ENCODE data around the gene PLAGL2.
A peak's percentile ranks its signal among the peaks of the same experiment; 100 is the strongest.
"Not testable (repeated sequence)": the region's sequence is repeated elsewhere in the genome, so short reads cannot be mapped to it uniquely, and the experiment has no call there.

The PLAGL2 gene

DNA sequence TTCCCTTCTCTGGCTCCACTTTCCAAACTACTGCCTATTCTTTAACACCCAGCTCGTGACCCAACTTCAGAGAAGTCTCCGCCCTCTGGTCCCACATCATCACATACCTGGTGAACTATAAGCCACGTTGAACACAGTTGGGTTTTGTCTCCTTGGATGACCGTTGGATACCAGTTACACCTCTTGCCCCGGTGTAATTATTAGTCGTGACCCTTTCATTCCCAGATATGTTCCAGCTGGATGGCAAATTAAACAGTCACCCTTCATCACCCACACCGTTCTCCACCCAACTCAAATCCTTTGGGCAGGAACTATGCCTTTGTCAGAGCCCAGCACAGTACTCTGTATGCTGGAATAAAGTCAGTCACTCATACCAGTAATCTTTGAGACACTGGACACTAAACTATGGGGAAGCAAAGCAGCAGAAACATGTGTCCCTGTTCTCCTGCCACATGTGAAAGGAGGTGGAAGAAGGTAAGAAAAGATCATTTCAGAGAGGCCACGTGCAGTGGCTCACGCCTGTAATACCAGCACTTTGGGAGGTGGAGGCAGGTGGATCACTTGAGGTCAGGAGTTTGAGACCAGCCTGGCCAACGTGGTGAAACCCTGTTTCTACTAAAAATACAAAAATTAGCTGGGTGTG is 22.5 kb downstream of the PLAGL2 start:
- DNase-seq (ENCODE audit: low read depth in 2 of 3, low spot score in 1 of 3), result no peak

DNA sequence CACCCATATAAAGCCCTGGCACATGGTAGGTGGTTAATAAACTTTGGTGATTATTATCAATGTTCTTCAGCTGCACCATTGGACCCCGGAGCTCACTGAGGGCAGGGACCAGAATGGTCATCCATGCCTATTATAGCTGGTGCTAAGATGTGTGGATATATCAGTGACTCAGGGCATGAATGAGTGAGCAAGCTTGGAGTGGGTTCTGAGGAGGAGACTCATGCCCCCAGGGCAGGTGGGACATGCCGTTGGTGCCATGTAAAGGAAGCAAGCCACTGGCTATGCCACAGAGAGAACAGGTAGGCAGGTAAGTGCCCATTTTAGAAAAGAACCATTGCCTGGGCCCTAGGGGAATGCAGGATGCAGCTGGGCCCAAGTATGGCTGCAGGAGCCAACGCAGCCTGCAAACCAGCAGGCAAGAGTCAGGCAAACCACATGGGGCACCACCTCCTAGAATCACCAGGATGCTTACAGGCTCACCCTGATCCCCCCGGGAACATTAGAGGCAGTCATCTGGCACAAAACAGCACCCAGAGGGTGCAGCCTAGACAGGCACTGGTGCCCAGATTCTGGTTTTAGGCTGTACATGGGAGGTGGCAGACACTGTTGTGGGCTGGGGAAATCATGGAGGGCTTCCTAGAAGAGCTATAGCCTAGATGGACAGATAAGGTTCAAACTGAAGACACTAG is 23.5 kb downstream of the PLAGL2 start:
- DNase-seq (ENCODE audit: low read depth in 2 of 3, low spot score in 1 of 3), result no peak

DNA sequence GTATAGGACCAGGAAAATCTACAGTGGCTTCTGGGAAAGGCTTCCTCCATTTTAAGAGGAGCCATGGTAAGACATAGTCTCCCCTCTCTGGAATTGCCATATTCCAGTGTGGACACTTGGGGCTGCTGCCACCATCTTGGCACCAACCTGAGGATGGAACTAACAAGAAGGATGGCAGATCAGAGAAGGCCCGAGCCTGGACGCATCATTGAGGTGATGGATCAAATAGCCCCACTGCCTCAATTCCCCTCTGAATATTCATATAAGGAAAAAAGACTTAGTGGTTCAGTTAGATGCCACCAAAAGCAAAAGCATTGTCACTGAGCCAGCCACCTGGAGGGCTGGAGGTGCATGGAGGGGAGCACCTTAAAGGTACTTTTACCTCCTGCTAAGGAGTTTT is 25.9 kb downstream of the PLAGL2 start:
- no peak for DNase-seq (ENCODE audit: low read depth in 2 of 3, low spot score in 1 of 3)

DNA sequence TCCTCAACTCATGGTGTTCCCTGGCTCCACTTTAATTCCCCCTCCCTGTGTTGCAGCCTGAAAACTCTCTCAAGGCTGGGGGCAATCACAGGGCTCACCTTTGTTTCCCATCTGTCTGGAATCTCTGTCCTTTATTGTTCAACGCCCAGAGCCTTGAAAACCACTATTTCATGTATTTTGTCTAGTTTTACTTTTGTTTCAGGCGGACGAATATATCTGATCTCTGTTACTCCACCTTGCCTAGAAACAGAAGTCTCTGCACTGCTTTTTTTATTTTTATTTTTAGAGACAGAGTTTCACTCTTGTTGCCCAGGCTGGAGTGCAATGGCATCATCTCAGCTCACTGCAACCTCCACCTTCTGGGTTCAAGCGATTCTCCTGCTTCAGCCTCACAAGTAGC is 27.6 kb downstream of the PLAGL2 start:
- DNase-seq (ENCODE audit: low read depth in 2 of 3, low spot score in 1 of 3), result no peak

DNA sequence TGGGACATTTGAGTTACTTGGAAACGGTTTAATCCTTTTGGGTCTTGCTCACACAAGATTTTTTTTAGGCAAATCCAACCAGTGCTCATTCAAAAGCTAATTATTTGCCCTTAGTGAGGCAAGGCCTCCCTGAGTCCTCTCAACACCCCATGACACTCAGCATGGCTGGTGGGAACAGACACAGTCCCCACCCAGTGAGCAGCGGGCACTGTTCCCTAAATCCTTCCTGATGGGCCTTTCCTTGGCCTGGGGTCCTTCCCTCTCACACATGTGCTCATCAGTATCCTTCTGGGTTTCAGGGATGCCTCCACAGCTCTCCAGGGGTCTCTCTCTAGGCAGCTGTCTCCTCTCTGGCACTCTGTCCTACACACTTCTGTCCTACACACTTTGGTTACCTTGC is 28.0 kb downstream of the PLAGL2 start:
- DNase-seq (ENCODE audit: low read depth in 2 of 3, low spot score in 1 of 3), result no peak

DNA sequence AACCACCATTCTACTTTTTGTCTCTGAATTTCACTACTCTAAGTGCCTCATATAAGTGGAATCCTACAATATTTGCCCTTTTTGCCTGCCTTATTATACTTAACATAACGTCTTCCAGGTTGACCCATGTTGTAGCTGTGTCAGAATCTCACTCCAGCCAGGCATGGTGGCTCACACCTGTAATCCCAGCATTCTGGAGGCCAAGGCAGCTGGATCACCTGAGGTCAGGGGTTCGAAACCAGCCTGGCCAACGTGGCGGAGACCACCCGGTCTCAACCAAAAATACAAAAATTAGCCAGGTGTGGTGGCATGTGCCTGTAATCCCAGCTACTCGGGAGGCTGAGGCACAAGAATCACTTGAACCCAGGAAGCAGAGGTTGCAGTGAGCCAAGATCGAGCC is 29.8 kb downstream of the PLAGL2 start:
- not testable (repeated sequence) for DNase-seq (ENCODE audit: low read depth in 2 of 3, low spot score in 1 of 3)

DNA sequence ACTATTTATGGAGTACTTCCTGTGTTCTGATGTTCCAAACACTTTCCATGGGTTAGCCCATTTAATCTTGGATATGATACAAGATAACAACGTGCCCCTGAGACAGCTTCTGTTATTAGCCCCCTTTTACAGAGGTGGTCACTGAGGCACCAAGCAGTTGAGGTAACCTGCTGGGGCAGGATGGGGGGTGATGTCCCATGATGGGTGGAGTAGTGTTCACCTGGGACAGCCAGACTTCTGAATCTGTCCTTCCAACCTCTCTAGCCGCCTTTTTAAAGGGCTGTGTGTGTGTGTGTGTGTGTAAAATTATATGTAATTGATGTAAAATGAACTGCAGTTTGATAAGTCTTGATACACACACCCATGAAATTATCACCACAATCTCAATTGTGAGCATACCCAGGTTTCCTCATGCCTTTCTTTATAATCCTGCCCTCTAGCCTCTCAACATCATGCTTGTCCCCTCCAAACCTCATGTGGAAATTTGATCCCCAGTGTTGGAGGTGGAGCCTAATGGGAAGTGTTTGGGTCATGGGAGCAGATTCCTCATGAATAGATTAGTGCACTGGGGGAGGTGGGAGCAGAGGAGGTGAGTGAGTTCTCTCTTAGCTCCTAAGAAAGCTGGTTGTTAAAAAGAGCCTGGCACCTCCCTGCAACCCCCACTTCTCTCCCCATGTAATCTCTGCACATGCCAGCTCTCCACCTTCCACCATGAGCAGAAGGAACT is 39.2 kb downstream of the PLAGL2 start:
- no peak for DNase-seq (ENCODE audit: low read depth in 2 of 3, low spot score in 1 of 3)

DNA sequence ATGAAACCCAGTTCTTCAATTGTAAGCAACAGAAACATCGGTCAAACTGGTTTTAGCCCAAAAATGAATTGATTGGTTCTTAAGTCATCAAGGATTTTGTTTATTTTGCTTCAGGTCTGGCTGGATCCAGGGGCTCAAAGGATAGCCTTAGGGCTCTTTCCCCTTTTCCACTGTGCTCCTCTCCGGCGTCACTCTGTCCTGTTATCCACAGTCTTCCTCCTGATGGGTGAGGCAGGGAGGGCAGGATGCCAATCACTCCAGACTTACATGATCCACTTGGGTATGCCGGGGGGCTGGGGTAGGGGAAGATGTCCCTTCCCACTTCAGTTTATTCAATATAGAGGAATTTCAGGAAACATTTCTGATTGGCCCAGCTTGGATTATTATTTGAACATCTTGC is 40.0 kb downstream of the PLAGL2 start:
- DNase-seq (ENCODE audit: low read depth in 2 of 3, low spot score in 1 of 3), result no peak

DNA sequence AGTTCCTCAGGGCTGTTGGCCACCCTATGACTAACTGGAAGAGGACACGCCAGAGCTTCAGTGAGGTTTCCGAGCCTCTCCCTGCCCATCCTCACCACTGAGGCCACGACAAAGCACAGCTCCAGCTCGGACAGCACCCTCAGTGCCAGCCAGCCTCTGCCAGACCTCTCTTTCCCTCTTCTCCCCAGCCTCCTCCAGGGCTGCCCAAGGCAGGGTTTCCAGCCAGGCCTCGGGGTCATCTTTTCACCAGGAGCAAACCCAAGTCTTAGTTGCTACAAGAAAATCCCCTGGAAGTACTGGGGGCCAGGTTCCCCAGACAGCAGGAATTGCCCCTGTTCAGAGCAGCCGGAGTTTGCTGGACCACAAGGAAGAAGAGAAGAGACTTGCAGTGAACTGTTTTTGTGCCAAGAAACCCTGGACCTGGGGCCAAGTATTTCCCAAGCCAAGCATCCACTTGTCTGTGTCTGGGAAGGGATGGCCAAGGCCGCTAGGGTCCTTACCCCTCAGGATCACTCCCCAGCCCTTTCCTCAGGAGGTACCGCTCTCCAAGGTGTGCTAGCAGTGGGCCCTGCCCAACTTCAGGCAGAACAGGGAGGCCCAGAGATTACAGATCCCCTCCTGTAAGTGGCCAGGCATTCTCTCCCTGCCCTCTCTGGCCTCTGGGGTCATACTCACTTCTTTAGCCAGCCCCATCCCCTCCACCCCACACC is 41.6 kb downstream of the PLAGL2 start:
- no peak for DNase-seq (ENCODE audit: low read depth in 2 of 3, low spot score in 1 of 3)

DNA sequence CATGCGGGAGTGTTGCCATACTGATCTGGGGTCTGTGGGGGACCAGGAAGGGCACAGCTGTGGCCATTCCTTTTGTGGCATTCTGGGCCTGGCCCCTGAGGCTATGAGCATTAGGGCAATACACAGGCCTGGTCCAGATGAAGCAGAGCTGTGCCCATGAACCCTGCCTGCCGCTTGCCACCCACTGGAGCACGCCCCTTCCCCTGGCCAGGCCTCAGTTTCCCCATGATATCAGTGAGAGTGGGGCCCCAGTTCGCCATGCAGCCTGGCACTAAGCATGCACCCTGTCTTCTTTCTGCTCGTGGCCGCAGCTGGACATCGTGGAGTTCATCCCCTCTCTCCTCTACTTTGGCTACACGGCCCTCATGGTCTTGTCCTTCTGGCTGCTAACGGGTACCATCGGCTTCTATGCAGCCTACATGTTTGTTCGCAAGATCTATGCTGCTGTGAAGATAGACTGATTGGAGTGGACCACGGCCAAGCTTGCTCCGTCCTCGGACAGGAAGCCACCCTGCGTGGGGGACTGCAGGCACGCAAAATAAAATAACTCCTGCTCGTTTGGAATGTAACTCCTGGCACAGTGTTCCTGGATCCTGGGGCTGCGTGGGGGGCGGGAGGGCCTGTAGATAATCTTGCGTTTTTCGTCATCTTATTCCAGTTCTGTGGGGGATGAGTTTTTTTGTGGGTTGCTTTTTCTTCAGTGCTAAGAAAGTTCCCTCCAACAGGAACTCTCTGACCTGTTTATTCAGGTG is 42.4 kb downstream of the PLAGL2 start:
- no peak for DNase-seq (ENCODE audit: low read depth in 2 of 3, low spot score in 1 of 3)

DNA sequence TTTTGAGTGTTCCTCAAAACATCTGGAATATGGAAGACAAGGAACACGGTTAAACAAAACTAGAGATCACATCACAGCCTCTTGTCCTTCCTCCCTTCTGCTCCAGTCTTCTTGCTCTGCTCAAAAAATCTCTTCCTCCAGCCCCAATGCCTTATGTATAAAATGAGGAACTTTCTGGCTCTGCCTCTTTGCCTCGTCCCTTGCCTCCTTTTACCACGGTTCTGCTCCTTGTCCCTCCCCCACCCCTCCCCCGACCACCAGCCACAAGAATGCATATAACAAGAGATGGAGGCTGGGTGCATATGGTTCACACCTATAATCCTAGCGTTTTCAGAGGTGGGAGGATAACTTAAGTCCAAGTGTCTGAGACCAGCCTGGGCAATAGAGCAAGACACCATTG is 43.6 kb downstream of the PLAGL2 start:
- DNase-seq (ENCODE audit: low read depth in 2 of 3, low spot score in 1 of 3), result no peak

DNA sequence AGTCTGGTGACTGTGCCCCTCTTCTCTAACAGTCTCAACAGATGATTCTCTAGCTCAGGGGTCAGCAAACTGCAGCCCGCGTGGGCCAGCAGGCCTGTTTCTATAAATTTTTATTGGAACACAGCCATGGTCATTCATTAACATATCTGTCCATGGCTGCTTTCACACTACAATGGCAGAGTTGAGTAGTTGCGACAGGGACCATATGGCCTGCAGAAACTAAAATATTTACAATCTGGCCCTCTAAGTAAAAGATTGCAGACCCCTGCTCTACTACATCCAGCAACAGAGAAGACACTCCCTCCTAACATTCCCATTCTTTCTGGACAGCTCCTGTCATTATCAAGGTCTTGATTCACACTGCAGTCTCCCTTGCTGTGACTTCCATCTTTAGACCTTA is 45.2 kb downstream of the PLAGL2 start:
- no peak for DNase-seq (ENCODE audit: low read depth in 2 of 3, low spot score in 1 of 3)

DNA sequence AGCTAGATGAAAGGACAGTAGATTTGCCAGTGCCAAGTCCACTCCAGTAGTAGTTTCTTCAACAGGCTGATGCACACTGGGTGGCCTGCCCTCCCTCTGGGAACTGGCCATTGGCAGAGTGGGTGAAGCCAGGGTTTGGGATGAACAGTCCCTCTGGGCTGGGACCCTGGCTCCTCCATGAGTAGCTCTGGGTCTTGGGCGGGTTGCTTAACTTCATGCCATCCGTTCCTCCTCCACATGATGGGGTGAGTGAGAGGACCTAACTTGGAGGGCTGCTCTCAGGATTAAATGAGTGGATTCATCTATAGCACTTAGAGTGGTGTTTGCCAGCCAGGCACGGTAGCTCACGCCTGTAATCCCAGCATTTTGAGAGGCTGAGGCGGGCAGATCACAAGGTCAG is 47.2 kb downstream of the PLAGL2 start:
- no peak for DNase-seq (ENCODE audit: low read depth in 2 of 3, low spot score in 1 of 3)

DNA sequence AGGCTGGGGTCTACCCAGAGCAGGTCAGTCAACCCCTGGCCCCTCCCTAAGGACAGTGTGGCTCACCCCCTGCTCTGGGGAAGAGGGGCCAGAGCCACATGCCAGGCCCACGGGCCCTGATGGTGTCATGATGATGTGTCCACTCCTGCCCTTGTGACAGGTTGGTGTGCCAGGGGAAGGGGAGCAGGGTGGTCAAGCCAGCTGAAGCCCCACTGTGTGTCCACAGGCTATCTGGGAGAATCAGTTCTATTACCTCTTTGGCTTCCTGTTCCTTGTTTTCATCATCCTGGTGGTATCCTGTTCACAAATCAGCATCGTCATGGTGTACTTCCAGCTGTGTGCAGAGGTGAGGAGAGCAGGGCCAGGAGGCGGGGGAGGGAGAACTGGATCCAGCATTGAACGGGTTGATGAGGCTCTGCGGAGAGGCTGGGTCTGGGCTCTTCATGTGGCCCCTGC is 47.7 kb downstream of the PLAGL2 start:
- no peak for DNase-seq (ENCODE audit: low read depth in 2 of 3, low spot score in 1 of 3)

DNA sequence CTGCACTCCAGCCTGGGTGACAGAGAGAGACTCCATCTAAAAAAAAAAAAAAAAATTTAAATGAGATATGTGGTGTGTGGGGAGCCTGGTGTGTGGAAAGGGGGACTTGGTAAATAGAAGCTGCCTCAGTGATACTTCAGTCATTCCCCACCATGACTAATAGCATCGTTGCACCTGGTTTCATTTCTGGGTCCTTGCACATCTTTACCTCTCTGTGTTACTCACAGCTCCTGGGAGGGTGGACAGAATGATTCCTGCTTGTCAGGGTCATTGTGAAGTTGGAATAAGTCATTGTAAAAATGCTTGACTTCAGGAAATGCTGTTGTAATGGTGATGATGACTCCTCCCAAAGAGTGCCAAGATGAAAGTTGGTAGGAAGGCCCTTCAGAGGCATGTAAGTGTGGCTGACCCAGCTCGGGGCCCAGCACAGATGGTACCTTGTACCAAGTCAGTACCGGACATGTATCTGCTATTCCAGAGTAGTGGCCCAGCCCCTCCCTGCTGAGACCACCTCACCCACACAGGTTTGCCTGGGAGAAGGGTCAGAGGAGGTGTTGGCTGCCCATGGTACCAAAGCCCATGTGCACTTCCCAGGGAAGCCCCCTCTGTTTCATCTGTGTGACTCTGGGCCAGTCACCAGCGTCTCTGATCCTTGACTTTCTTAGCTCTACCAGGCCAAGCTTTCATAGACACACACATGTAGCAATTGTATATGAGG is 48.4 kb downstream of the PLAGL2 start:
- DNase-seq (ENCODE audit: low read depth in 2 of 3, low spot score in 1 of 3), result no peak

DNA sequence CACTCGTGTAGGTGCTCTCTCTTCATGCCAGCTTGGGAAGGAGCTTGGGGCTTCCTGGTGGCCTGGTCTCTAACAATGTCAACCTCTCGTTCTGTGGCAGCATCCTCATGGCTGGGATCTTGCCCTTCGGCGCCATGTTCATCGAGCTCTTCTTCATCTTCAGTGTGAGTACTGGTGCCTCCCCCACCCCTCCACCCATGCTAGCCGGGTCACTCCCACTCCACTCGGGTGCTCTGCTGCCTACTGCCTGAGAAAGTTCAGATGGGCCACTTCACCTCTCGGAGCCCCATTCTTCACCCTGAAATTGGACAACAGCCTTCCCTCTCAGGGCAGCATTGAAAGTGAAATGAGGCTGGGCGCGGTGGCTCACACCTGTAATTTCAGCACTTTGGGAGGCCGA is 49.2 kb downstream of the PLAGL2 start:
- DNase-seq (ENCODE audit: low read depth in 2 of 3, low spot score in 1 of 3), result no peak

DNA sequence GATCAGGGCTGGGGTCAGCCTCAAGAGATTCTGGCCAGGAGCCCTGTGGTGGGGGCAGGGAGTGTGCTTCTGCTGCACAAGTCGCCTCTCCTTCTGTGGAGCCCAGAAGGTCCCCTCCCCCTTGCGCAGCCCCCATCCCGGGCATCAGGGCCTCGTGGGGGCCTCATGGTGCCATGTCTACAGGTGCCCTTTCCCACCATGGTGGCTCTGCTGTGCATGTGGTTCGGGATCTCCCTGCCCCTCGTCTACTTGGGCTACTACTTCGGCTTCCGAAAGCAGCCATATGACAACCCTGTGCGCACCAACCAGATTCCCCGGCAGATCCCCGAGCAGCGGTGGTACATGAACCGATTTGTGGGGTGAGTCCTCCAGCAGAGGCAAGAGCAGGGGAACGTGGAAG is 49.9 kb downstream of the PLAGL2 start:
- DNase-seq (ENCODE audit: low read depth in 2 of 3, low spot score in 1 of 3), result no peak

DNA sequence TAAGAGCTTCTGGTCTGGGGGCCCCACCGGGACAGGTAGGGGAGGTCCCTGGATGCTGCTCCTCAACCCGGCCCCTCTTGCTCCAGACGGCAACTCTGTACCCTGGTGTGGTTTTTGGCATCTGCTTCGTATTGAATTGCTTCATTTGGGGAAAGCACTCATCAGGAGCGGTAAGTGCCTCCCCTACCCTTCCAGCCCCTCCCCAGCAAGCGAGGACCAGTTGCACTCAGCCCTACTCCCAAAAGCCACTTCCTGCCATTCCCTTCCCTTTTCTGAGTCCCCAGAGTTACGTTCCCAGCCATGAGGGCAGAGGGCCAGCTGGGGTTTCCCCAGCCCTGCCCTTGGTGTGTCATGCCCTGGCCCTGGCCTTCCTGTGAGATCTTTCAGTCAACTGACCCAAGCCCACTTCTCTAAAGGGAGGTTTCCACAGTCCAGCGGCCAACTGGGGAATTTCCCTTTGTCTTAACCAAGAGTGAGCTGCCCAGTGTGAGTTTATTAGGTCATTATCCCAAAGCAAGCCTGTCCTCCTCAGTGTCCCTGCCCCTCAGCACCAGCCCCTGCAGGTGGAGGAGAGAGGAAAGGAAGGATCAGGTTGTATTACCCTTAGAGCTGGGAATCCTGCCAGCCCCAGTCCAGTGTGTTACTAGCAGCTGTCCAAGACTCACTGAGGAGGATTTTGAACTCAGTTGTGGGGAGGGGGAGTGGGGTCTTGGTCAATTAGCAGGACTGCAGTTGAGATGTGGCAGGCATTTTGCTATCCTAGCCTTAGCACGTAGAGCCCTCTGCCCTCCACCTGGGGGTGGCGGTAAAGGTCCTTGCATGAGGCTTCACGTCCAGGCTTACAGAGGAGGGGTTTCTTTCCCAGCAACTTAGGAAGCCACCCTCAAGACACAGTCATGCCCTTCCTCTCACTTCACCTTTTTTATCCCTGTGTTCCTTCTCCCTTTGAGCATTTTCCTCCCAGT is 52.2 kb downstream of the PLAGL2 start:
- DNase-seq (ENCODE audit: low read depth in 2 of 3, low spot score in 1 of 3), result peak in 1 of 3 donors; percentile 8

DNA sequence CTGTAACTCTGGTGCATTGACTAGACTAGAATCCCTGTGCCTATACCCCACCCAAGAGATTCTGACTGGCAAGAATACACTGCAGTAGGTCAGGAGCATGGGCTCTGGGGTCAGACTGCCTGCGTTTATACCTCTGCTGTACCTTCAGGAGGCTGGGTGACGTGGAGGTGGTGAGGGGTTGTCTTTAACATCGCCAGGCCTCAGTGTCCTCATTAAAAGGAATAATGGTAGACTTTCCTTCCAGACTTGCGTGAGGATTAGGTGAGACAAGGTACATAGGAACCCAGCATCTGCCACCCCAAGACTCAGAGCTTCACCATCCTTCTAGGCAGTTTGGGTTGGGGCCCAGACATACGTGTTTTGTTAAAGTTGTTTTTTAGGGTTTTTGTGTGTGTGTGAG is 53.8 kb downstream of the PLAGL2 start:
- no peak for DNase-seq (ENCODE audit: low read depth in 2 of 3, low spot score in 1 of 3)
